ELR (cell line): ENCODE data around the gene TTC22.
A peak's percentile ranks its signal among the peaks of the same experiment; 100 is the strongest.

Experiments used
- DNase-seq: peaks from one replicate; pipeline ENCODE4 v3.0.0-alpha.2; 2015; ENCODE audit warnings: low read depth

TTC22 gene

GRCh38 chr1:54834007-54834541, 33.0 kb upstream of the TTC22 start:
- no peak for DNase-seq

- DNase-seq = no peak
Observed at GRCh38 chr1:54833121-54833520, 32.0 kb upstream of the TTC22 start.

- no peak for DNase-seq
Observed at GRCh38 chr1:54826226-54826816, 25.2 kb upstream of the TTC22 start.

GRCh38 chr1:54825696-54826095, 24.6 kb upstream of the TTC22 start:
- DNase-seq = no peak

- no peak for DNase-seq
Observed at GRCh38 chr1:54823670-54824069, 22.5 kb upstream of the TTC22 start.

- DNase-seq = no peak
Observed at GRCh38 chr1:54819733-54820132, 18.6 kb upstream of the TTC22 start.

GRCh38 chr1:54819195-54819536, 18.0 kb upstream of the TTC22 start:
- DNase-seq = no peak

GRCh38 chr1:54818461-54819194, 17.5 kb upstream of the TTC22 start:
- DNase-seq = no peak

- DNase-seq = no peak
Observed at GRCh38 chr1:54816951-54817350, 15.8 kb upstream of the TTC22 start.

- DNase-seq = no peak
Observed at GRCh38 chr1:54816130-54816529, 15.0 kb upstream of the TTC22 start.

GRCh38 chr1:54815086-54815876, 14.2 kb upstream of the TTC22 start:
- DNase-seq = no peak

GRCh38 chr1:54814571-54814970, 13.4 kb upstream of the TTC22 start:
- no peak for DNase-seq

- DNase-seq = no peak
Observed at GRCh38 chr1:54814126-54814498, 13.0 kb upstream of the TTC22 start.

- DNase-seq = no peak
Observed at GRCh38 chr1:54813485-54814125, 12.5 kb upstream of the TTC22 start.

- DNase-seq = no peak
Observed at GRCh38 chr1:54812801-54813484, 11.8 kb upstream of the TTC22 start.

GRCh38 chr1:54811739-54812655, 10.9 kb upstream of the TTC22 start:
- DNase-seq = no peak

GRCh38 chr1:54811066-54811465, 9.9 kb upstream of the TTC22 start:
- no peak for DNase-seq

GRCh38 chr1:54810153-54810942, 9.2 kb upstream of the TTC22 start:
- DNase-seq = peak; percentile 74

- DNase-seq = no peak
Observed at GRCh38 chr1:54809496-54810074, 8.5 kb upstream of the TTC22 start.
